AG08395 (cell line): Measurements from ENCODE around the gene PHOX2A.

Experiments used
- DNase-seq: peaks from one replicate; pipeline ENCODE4 v3.0.0; 2012; ENCODE audit warnings: mixed read lengths, low spot score

PHOX2A gene

GRCh38 chr11:72249961-72250360, 6.0 kb upstream of the PHOX2A start:
- no peak for DNase-seq

DNA sequence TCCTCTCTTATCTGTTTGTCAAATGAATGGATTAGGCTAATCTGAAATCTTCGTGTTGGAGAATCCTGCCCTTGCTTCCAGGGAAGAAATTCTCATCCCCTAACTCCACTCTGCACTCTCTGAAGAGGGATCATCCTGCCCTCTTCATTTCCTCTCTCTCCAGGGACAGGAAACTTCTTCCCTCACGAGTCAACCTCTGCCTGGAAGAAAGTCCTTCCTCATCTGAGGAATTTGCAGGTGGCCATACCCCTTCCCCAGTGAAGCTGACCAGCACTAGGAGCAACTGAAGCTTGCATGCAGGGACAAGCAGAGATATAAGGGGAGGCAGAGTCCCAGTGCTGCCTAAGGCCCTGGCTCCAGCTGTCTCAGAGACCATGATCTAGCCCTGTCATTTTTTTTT, 3.6 kb upstream of the PHOX2A start:
- DNase-seq, result no peak

- DNase-seq, result no peak
Measured at GRCh38 chr11:72245263-72245816, 1.4 kb upstream of the PHOX2A start.

DNA sequence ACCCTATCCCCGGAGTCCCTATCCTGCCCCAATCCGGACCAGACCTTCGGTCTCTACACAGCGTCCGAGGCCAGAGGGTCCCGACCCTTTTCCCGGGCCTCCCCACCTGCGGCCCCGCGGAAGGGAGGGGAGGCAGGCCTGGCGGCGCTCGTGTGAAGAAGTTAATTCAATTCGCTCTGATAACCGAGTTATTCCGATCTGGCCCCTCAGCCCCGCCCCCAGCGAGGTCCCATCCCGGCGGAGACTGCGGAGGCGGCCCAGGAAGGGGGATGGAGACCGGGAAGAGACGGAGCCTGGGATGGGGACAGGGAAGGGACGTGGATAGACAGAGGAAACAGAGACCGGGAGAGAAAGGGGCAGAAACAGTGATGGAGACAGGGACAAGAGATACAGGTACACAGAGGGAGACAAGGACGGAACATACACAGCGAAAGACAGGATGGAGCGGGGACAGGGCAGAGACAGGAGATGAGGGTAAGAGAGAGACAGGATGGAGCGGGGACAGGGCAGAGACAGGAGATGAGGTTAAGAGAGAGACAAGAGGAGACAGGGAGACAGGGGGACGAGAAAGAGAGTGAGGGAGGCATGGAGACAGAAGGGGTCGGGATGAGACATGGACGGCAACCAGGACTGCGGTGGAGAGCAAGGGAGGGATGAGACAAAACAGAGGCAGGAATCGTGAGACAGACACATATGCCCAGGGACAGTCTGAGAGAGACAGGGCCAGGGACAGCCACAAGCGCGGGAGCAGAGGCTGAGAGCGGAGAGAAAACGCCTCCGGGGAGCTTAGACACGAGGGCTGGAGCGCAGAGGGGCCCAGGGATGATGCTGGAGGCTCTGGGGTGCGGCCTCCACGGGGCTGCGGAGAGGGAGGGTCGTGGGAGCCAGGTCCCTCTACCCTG, 636 bp upstream of the PHOX2A start:
- DNase-seq, result no peak

DNA sequence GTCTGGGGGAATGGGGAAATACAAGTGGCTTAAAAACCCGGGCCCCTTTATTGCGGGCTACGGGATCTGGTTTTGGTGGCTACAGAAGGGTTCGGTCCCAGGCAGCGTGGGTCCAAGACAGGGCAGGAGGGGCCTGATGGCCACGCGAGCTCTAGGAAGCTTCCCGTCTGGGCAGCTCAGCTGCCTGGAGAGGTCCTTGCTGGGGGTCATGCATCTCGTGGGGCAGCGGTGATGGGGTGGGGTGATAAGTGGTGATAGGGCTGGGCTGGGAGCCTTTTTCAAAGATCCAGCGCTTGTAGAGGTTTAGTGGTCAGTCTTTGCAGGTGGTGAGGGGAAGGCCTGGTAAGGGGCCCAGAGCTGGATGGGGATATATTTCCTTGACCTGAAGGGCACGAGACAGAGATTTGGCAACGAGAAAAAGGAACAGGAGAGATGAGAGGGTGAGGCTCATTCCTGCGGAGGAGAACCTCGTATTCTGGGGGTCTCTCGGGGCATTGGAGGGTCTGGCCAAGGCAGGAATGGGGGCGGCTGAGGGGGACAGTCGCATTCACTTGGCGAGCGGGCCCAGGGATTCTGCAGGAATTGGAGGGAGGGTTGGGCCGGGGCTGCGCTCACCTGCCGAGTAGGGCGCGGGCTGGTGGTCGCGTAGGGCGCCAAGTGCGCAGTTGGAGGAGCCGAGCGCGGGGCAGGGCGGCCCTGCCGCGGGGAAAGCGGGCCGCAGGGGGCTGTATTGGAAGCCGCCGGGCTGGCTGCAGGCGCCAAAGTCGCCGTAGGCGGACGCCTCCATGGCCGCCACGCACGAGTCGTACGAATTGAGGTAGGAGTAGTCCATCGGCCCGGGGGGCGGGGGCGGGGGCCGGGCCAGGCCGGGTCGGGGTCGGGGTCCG, 560 bp downstream of the PHOX2A start:
- no peak for DNase-seq

GRCh38 chr11:72242141-72242540, 1.8 kb downstream of the PHOX2A start:
- DNase-seq, result no peak

GRCh38 chr11:72241291-72241781, 2.6 kb downstream of the PHOX2A start:
- DNase-seq, result no peak

DNA sequence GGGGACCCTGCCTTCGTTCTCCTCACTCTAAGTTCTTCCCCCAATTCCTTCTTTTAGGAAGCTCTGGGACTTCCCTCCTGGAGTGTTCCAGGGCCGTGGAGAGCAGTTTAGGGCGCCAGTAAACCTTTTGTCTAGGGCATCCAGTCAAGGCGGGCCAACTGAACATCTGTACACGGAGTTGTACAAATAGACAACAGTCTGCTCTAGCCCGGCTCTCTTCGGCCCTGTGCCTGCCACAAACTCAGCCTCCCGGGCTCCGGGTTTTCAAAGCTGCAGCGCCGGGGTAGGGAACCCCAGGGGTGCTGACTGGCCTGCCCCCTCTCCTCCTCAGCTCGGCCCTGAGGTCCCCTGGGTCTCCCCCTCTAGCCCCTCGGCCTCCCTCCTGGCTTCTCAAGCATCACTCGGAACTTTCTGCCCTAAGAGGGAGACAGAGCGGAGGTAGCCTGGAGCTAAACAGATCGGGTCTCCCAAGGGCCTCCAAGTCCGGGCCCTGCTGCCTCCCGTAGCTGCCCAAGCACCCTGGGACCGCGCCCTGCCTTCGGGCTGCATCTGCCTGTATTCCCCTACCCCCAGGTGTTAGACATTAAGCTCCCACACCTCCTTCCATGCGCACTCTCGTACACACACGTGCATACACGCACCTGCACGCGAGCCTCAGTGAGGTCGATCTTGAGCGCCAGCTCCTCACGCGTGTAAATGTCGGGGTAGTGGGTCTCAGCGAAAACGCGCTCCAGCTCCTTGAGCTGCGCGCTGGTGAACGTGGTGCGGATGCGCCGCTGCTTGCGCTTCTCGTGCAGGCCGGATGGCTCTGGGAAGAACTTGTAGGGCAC, 3.3 kb downstream of the PHOX2A start:
- DNase-seq, result peak; percentile 21

GRCh38 chr11:72239849-72240460, 4.0 kb downstream of the PHOX2A start:
- peak; percentile 52 for DNase-seq

DNA sequence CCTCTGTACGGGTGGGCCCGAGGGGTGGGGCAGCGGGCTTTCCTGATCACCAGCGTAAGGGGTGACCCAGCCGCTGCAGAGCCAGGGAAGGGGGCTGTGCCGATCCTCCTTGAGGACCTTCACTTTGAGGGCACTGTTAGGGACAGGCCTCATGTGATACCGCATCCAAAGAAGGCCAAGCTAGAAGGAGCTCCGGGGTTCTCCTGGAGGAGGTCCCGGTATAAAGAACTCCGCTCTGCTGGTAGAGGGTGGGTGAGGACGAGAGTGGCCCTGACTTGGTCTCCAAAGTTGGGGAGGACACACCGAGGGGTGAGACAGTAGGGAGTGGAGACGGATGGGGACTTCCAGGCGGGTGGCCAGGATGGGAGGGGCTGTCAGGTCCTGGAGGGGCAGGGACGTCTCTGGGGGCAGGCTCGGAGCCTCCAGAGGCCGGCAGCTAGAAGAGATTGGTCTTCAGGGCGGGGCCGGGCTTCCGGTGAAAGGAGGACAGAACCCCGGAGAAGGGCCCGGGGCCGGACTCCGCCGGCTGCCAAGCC, 4.6 kb downstream of the PHOX2A start:
- DNase-seq, result peak; percentile 75

DNA sequence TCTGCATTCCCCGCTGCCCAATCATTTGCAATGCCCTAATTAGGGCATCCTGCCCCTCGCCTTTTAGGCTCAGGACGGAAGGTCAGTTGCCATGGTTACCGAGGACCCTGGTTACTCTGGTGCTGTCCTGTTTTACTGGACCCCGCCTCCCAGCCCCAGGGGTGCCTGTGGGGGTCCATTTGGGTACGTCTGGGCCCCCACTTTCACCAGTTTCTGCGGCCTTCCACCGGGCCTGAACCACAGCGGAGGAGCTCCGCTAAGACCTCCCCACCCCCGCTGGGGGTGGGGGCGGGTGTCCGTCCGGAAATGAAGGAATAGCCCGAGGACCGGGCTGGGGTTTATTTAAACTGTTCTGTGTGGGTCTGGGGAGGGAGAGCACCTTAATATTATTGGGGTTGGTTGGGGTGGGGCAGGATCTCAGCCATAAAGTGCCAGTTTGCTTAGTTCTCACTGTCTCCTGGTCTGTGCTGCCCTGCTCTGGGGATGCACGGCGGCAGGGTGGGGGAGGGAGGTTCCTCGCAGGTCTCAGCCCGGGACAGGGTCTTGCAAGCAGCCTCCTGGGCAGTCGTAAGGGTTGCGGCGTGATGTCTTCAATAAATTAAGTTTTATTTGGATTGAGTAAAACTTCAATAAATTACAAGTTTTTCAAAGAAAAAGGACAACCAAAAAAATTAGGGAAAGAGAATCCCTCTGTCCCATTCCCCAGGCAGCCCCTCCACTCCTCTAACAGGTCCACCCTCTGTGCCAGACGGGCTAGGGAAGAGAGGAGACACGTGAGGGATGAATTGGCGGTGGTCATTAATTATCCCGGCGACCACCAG, 5.3 kb downstream of the PHOX2A start:
- no peak for DNase-seq

DNA sequence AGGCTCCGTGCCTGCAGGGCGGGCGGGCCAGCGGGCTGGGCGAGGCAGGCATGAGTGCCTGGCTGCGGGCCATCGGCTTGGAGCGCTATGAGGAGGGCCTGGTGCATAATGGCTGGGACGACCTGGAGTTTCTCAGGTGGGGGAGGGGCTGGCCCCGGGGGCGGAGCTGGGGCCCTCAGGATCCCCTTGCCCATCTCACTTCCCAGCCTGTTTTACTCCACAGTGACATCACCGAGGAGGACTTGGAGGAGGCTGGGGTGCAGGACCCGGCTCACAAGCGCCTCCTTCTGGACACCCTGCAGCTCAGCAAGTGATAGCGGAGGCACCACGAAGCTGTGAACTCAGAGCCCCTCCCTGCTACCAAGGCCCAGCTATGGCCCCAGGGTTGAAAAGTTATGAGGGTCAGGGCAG, 5.9 kb downstream of the PHOX2A start:
- DNase-seq, result peak; percentile 78

- DNase-seq, result no peak
Measured at GRCh38 chr11:72237112-72237931, 6.7 kb downstream of the PHOX2A start.

- no peak for DNase-seq
Measured at GRCh38 chr11:72236774-72237111, 7.2 kb downstream of the PHOX2A start.

GRCh38 chr11:72236083-72236697, 7.8 kb downstream of the PHOX2A start:
- DNase-seq, result no peak

- no peak for DNase-seq
Measured at GRCh38 chr11:72235351-72236057, 8.5 kb downstream of the PHOX2A start.

GRCh38 chr11:72234920-72235319, 9.1 kb downstream of the PHOX2A start:
- no peak for DNase-seq

GRCh38 chr11:72234514-72234830, 9.5 kb downstream of the PHOX2A start:
- no peak for DNase-seq
